GM19324 (cell line): ENCODE results near the gene MLYCD.

Source experiments
- ATAC-seq: cut with Tn5 transposase; IDR thresholded peaks from one replicate; pipeline ENCODE4 v1.9.1; 2021; ENCODE audit warnings: mild to moderate bottlenecking, moderate library complexity; ENCODE audit not compliant: unreplicated experiment, low FRiP score

MLYCD gene

DNA sequence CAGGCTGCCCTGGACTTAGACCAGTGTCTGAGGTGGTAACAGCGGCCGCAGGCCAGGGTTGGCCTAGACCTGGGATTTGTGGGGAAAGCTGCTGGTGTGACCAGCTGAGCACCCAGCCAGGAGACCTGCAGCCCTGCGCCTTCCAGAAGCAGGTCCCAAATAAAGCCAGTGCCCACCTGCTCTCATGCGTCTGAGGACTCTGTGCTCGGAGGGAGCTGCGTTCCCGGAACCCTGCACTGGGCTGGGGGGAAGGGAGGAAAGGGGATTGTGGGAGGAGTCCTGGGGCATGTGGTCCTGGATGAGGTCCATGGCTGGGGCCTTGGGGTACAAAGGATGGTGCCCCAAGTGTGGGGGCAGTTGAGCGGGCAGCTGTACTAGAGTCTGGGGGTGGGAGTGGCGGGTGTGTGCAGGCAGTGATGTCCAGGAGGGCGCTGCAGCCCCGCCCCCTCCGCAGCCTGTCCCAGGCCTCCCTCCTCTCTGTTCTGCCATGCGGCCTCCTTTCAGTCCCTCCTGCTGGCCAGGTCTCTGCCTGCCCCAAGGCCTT, 67.3 kb downstream of the MLYCD start:
- no peak for ATAC-seq

DNA sequence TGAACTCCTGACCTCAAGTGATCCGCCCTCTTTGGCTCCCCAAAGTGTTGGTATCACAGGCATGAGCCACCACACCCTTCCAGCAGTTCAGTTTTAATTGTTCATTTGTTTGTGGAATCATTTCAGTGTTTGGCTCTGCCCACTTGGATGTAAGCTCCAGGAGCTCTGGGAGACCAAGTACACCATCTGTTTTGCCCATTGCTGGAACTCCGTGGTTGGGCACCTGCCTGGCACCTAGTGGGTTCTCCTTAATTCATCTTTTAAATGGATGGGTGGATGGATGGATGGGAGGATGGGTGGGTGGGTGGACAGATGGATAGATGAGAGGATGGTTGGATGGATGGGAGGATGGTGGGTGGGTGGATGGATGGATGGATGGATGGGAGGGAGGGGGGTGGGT, 68.2 kb downstream of the MLYCD start:
- ATAC-seq, result no peak

DNA sequence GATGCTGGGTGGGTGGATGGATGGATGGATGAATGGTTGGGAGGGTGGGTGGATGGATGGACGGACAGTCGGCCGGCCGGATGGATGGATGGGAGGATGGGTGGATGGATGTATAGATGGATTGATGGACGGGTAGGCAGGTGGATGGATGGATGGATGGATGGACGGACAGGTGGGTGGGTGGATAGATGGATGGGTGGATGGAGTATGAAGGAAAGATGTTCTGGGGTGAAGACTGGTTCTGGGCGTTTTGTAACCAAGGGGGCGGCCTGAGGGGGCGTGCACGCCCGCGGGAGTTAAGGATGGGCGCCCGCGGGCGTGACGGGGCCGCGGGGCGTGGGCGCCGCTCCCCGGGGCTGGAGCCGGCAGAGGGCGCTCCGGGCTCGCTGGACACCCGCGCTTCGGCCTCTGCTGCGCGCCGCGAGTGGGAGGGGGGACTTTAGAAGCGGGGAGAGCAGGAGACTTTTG, 69.0 kb downstream of the MLYCD start, which contains the start of gene NECAB2:
Gene NECAB2 (plus strand): TSS at position 407 of the 468 bp plus-strand sequence. CDS start 405 bp downstream, outside the sequence.
- ATAC-seq, result no peak

DNA sequence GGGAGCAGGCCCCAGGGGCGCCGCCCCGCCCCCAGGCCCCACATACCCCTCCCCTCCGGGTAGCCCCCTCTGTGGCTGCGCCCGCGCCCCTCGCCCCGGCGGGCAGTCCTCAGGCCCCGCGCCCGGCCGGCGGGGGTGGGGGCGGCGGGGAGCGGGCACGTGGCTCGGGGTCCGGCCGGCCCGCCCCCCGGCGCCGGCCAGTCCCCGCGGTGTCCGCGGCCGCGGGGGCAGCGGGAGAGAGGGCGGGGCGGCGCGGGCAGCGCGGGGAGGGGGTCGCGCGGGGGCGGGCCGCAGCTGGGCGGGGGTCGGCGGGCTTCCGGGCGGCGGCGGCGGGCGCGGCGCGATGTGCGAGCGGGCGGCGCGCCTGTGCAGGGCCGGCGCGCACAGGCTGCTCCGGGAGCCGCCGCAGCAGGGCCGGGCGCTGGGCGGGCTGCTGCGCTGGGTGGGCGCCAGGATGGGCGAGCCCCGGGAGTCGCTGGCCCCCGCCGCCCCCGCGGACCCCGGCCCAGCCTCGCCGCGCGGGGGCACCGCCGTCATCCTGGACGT, 69.5 kb downstream of the MLYCD start:
- ATAC-seq, result no peak

DNA sequence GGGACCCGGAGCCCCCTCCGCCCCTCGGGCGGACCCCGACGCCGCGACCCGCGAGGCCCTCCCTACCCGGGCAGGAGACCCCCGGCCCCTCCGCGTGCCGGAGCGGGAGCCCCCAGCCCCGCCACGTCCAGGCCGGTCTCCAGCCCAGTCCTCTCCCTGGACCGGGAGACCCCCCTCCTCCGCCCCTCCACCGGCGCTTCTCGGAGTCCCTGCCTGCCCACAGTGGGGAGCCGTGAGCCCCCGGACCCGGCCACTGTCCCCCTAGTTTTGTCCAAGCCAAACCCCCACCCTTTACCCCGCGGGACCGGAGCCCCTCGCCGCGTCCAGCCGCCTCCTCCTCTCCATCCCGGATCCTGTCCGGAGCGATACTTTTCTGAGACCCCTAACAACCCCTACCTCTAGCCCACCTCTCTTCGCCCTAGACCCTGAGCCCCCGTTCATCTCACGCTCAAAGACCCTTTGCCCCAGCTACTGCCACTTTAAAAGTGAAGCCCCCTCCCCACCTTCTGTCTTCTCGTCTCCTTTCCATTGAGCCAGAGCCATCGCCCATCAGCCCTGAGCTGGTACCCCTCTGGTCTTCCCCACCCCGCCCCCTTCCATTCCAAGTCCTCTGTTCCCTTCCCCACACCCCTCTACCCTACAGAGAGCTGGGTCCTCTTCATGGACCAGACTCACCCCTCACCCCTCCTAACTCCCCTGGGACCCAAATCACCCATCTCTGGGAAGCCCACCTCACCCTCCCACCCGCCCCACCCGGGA, 70.2 kb downstream of the MLYCD start:
- ATAC-seq, result no peak

DNA sequence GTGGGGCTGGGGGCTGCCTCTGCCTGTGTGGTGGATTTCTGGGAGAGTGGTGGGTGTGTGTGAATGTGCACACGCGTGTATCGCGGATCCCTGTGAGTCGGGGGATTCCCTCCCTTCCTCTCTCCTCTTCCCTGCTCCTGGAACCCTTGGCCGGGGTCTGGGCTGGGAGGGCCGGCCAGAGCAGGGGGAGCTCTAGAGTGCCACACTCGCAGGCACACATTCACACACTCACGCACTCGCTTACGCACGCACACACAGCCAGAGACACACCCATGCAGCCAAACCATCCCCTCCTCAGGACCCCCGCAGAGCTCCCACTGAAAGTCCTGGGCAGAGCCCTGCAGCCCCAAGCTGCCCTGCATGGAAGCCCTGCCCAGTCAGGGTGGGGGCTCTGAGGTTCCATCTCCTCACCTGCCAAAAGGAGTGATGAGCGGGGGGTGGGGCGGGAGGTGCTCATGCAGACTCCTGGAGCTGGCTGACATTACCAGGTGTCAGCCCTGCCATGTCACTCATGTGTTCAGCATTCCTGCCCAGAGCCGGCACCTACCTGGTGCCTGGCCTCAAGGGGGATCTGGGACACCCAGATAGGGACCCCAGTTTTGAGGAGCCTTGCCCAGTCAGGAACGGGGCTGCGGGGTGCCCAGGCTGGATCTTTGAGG, 71.0 kb downstream of the MLYCD start:
- no peak for ATAC-seq

DNA sequence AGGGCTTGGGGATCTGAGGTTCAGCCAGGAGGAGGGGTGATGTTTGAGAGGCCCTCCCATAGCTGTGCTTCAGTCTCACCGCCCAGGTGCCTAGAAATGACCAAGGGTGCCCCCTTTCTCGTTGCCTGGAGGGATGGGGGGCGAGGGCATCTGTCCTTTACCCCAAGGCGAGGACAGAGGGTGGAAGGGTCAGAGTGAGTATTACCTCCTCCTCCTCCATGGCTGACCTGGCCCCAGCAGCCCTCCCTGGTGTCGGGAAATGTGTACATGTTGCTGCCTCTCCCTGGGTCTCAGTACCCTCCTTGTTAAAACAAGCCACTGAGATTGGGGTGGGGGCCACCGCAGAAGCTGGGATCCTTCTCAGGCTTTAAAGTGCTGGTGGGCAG, 71.5 kb downstream of the MLYCD start:
- no peak for ATAC-seq

DNA sequence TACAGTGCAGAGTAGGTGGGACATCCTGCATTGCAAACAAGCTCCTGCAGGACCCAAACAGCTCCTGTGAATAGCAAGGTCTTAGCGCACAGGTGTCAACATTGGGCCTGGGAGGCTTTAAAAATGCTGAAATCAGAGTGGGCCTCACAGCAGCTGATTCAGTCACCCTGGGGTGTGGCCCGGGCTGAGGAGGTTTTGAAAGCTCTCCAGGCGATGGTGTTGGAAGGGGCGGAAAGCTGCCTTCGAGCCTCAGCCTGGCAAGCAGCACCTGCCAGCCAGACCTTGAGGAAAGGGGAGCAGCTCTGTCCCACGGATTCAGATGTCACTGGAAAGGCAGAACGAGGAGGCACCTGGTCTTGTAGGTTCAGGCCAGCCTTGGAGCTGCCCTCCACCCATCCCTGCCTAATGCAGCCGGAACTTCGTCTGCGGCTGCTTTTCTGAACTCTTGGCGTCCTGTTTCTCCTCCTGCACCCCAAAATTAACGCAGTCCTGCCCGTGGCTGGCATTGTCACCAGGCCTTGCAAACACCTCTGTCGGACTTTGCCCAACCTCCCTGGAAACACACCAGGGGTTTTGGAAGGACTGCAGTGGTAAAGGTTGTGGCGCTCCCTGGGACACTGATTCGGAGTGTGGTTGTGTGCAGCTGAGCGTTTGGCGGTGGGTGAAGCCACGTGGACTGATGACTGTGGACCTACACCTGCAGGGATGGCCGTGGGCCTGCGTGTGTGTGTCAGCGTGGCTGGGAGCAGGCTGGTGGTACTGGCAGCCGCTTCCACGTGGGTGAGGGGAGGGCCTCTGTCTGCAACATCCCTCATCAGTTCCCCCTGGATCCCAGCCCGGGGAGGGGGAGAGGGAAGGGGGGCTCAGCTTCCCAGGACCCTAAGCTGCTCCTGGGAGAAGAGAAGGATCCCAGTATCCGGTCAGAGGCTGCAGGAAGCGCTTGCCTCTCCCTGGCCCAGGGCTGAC, 72.5 kb downstream of the MLYCD start:
- no peak for ATAC-seq

DNA sequence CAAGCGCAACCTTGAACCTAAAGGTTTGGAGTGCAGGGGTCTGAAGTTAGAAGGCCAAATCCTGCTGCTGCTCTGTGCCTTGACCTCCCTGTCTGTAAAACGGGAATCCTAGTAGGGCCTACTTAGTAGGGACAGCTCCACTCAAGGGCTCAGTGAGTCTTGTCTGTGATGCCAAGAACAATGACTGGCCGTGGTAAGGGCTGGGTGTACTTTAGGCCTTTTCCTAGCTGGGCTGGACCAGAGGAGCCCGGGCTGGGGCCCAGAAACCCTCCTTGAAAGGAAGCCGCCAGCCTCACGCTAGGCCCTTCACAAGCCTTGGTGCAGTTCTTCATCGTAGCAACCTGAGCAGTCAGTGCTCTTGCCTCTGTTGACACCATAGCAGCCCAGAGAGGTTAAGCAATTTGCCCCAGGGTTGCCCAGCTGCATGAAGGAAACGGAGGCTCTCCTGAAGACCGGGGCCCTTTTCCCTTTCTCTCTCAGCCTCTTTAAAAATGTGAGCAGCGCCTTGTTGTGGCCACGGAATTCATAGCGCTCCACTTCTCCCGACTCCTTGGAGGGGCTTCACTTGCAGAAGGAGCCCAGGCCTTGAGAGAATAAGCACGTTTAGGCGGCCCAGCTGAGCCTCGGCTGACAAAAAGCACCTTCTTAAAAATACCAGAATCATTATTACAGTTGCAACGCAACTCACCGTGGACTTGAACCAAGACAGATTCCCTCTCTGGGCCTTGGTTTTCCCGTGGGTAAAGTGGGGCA, 73.5 kb downstream of the MLYCD start:
- no peak for ATAC-seq

DNA sequence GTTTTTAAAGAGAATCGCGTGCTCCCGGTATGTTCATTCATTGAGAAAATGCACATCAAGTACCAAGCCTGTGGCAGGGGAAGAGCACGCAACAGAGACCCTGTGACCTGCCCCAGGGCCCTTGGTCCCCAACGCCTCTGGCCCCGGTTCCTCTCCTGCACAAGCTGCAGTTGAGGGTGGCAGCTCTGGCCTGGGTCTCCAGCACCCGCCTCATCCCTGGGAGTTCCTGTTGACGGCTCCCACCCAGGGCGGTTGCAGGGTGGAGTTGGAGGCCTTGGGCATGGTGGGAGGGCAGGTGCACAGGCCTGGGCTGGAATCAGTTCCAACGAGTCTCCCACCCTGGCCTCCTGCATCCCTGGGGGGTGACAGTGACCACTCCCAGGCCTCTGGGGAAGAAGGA, 74.2 kb downstream of the MLYCD start:
- ATAC-seq, result no peak

DNA sequence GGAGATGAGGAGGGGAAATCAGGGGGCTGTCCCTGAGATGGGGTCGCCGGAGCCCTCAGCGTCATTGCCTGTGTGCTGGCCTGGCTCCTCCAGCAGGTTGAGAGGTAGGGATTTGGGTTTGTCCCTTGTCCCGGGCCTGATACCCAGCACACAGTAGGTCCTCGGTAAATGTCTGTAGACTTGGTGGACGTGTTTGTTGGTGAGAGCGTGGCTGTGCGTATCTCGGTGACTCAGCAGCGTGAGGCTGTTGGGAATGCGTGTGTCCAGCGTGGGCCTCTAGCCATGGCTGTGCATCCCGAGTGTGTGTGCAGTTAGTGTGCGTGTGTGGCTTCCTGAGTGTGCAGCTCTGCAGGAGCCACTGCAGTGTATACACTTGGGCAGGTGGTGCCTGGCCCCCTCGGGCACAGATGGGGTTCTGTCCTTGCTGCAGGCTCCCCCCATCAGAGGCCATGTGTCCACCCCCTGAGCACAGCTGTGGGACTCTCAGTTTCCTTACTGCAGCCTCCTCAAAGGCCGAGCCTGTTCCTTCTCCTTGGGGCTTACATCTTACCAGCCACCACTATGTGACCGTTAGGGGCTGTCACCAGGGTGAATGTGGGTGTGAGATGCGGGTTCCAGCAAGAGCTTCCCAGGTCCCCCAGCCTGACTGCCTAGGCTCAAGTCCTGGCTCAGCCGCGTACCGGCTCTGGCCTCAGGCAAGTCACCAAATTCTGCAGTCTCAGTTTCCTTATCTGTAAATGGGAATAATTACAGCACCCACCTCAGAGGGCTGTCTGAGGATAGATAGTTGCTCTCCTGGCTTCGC, 74.9 kb downstream of the MLYCD start:
- no peak for ATAC-seq

DNA sequence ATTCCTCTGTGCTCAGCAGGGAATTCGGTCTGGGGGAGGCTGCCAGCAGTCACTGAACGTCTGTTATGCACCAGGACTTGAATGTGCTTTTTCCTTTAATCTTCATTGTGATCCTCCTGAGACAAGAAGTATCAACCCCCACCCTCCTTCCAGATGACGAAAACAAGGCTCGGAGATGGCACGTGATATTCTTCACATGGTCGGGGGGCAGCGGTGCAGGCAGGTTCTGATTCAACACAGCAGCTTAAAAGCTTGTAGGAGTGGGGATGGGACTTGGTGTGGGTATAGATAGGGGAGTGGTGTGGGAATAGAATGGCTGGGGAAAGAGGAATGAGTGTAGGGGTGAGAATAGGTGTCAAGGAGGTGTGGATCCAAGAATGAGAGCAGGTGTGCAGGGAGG, 75.6 kb downstream of the MLYCD start:
- ATAC-seq, result no peak

DNA sequence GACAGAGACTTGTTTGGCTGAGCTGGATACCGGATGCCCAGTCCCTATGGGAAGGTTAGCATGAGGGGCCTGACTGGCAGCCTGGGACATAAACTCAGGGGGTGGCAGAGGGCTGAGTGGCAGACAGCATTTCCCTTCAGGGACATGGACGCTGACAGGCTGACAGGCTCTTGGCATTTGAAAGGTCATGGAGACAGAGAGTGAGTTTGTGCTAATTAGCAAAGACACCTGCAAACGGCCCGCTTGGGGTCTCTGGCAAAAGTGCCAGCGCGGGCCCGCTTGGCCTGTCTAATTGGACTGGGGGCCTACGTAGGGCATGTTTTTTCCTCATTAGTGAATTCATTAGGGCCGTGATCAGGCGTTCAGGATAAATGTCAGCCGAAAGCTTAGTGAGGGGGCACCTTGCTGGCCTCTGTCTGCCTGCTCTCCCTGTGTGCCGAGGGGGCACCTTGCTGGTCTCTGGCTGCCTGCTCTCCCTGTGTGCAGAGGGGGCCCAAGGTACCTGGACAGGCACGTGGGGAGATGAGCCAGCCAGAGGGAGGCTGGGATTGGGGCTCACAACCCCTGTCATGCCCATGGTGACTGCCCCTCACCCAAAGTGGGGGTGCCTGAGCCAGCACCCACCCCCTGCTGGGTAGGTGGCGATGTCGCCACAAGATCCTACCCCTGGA, 76.8 kb downstream of the MLYCD start:
- ATAC-seq, result no peak
